ENCODE measurements around the gene GRK5. TPM values are rescaled to one million over a fixed set of nuclear protein-coding genes. Genes with fewer than 3 reads are reported as not detected.

Gene GRK5
- total RNA-seq, 1 experiment from 2014 or later, result 1.2 TPM

DNA sequence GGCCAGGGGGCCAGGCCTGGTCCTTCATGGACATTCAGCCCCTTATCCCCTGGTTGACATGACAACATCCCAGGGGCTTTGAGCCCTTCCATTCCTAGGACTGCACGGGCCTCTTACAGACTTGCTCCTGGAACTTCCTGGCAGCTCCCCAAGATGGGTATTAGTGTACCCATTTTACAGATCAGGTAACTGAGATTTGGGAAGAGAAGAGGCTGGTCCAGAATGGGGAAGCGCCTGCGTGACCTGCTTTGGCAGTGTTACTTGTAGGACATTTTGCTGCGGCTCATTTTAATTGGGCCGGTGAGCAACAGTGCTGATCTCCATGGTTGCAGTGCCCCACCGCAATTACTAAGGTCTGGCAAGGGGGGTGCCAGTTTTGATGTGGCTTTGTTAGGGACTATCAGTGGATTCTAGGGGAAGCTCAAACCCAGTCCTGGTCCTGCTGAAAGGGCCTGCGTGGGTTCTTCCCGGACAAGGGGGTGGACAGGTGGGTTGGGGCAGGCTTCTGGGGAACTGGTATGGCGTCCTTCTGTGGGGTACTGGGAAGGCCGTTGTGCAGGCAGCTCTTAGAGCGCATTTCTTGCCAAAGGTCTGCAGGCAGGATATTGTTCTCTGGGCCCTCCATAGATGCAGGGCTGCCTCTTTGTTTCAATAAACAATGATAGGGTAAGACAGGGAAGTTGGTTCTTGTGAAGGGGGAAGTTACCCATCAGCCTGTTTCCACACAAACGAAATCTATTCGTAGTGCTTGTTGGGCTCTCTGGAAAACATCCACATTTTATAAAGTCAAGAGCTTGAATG is 197.5 kb downstream of the GRK5 start:
- Histone ChIP-seq H3K56ac (ENCODE audit: insufficient read length, low read depth, low read length) (no peak overlapping the region), H2BK20ac (ENCODE audit: low read depth, low read length, poor library complexity, severe bottlenecking) (no peak overlapping the region), H3K27ac (ENCODE audit: insufficient read length, low read depth, low read length) (no peak overlapping the region), H2AK5ac (ENCODE audit: insufficient read length, low read length) (no peak overlapping the region), H3K14ac (ENCODE audit: insufficient read depth, low read length) (peak overlapping the region; percentile 57; the same call in 1 of the 2 replicates), H3K9me3 (ENCODE audit: control insufficient read depth, low read depth, low read length) (no peaks in the 10 kb centered on the region), H2AFZ (ENCODE audit: low read length) (no peak overlapping the region), H3K4ac (ENCODE audit: low read depth, low read length) (no peak overlapping the region), H4K8ac (replicated peaks; ENCODE audit: insufficient read length, low read depth, low read length) (no peak overlapping the region), H3K23me2 (ENCODE audit: insufficient read length, low read depth, low read length, poor library complexity, severe bottlenecking) (no peaks in the 10 kb centered on the region), H2BK120ac (ENCODE audit: low read depth, low read length, poor library complexity, severe bottlenecking) (no peak overlapping the region), H3K18ac (ENCODE audit: insufficient read length, low read depth, low read length) (no peak overlapping the region), H2BK15ac (ENCODE audit: low read depth, low read length) (no peak overlapping the region), H2BK12ac (ENCODE audit: insufficient read length, low read depth, low read length) (no peak overlapping the region), H3K23ac (ENCODE audit: insufficient read length, low read depth, low read length) (no peak overlapping the region), H3K79me1 (ENCODE audit: insufficient read depth, low read depth, low read length, poor library complexity, severe bottlenecking) (no peaks in the 10 kb centered on the region), H3K4me1 (ENCODE audit: insufficient read depth, low read length) (no peaks in the 10 kb centered on the region), H3K27me3 (ENCODE audit: insufficient read depth, low read length) (no peaks in the 10 kb centered on the region), H4K91ac (ENCODE audit: insufficient read length, low read depth, low read length) (no peak overlapping the region), H3K9ac (ENCODE audit: extremely low read depth, insufficient read length, low read length) (no peak overlapping the region), H3K79me2 (ENCODE audit: insufficient read depth, low read length) (no peaks in the 10 kb centered on the region), H3T11ph (ENCODE audit: low read length) (no peak overlapping the region), H4K20me1 (ENCODE audit: control insufficient read depth, insufficient read depth, insufficient read length) (no peaks in the 10 kb centered on the region), H2BK5ac (ENCODE audit: insufficient read length, low read length) (no peak overlapping the region), H4K5ac (ENCODE audit: insufficient read length, low read depth, low read length) (no peak overlapping the region), H3K4me2 (ENCODE audit: insufficient read depth, insufficient read length, low read length) (no peak overlapping the region)
- peak overlapping the region in 2 of 3 experiments; percentile 39 to 87; a peak in 1 of 7 replicates for H3K27ac Mint-ChIP-seq
- H3K4me1 Mint-ChIP-seq, result peaks cover 9 to 13% of the 10 kb centered on the region in 2 experiments
- no peaks in the 10 kb centered on the region for H3K9me3 Mint-ChIP-seq
- no peaks in the 10 kb centered on the region for H3K36me3 Mint-ChIP-seq (ENCODE audit: insufficient read depth in 1 of 3, low read depth in 3 of 3)
- H3K27me3 Mint-ChIP-seq (ENCODE audit: low read depth), result no peaks in the 10 kb centered on the region; the same call in 1 of the 2 replicates
- WGBS (ENCODE audit: extremely low coverage, insufficient read length, low lambda C conversion rate), result no CpG with 5 or more reads among the region's 13 CpGs
- DNase-seq, result no peak
- no peak overlapping the region for H3K4me3 Mint-ChIP-seq
- TF ChIP-seq, protein P1, sequence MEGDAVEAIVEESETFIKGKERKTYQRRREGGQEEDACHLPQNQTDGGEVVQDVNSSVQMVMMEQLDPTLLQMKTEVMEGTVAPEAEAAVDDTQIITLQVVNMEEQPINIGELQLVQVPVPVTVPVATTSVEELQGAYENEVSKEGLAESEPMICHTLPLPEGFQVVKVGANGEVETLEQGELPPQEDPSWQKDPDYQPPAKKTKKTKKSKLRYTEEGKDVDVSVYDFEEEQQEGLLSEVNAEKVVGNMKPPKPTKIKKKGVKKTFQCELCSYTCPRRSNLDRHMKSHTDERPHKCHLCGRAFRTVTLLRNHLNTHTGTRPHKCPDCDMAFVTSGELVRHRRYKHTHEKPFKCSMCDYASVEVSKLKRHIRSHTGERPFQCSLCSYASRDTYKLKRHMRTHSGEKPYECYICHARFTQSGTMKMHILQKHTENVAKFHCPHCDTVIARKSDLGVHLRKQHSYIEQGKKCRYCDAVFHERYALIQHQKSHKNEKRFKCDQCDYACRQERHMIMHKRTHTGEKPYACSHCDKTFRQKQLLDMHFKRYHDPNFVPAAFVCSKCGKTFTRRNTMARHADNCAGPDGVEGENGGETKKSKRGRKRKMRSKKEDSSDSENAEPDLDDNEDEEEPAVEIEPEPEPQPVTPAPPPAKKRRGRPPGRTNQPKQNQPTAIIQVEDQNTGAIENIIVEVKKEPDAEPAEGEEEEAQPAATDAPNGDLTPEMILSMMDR (conservative IDR thresholded peaks at IDR 0.05), result no peak

Measured in H9 (cell line).